Upper lobe of right lung (tissue), 1 donor: ENCODE data around the gene SIGLEC11. TPM values are rescaled to one million over a fixed set of nuclear protein-coding genes. Genes with fewer than 3 reads are reported as not detected.

Source experiments
- ATAC-seq: fragments of 200-7000 bp; cut with Tn5 transposase; one replicate; pipeline ENCODE4 v1.9.1; 2020; ENCODE audit warnings: mild to moderate bottlenecking, moderate library complexity
- DNase-seq: peaks from one replicate; pipeline ENCODE4 v3.0.0-alpha.2; 2020
- H3K27ac ChIP-seq: fragments of 200-600 bp; one replicate; pipeline ENCODE4 v1.8.0; 2022
- H3K27me3 ChIP-seq: fragments of 200-600 bp; one replicate; pipeline ENCODE4 v1.8.0; 2022; ENCODE audit warnings: mild to moderate bottlenecking
- H3K36me3 ChIP-seq: fragments of 200-600 bp; one replicate; pipeline ENCODE4 v1.8.0; 2022
- H3K4me1 ChIP-seq: fragments of 200-600 bp; one replicate; pipeline ENCODE4 v1.8.0; 2022
- H3K4me3 ChIP-seq: fragments of 200-600 bp; one replicate; pipeline ENCODE4 v1.8.0; 2022; ENCODE audit warnings: mild to moderate bottlenecking
- H3K9me3 ChIP-seq: fragments of 200-600 bp; one replicate; pipeline ENCODE4 v1.8.0; 2022
- intact Hi-C: fragments of 100-400 bp; cut with DNase I; formaldehyde crosslinking; loops from one replicate; pipeline ENCODE4 v1.11.0; 2022
- total RNA-seq: library from RNA; stranded (reverse); fragmentation: NEBNext Ultra II Directional; extraction: Animal tissue kit (Norgen Biotek cat#: 25700); gene quantifications from one replicate; pipeline ENCODE4 v1.2.1, GENCODE V29; 2021
- TF ChIP-seq, protein P1 (sequence below): fragments of 200-600 bp; IDR thresholded peaks from one replicate; pipeline ENCODE4 v1.8.0; 2022; ENCODE audit warnings: antibody characterized with exemption
- donor health status: DM: no; HTN: yes; CAD: no; lungs with severe emphysema.

The SIGLEC11 gene
- total RNA-seq, 1 donor from 2014 or later = 2.5 TPM

- intact Hi-C loops = no loop called here
- no peaks in the 10 kb centered on the region for H3K27me3 ChIP-seq
- DNase-seq (no peak), ATAC-seq (no peak)
- H3K27ac ChIP-seq = no peak overlapping the region
- no peak overlapping the region for H3K4me3 ChIP-seq
- H3K4me1 ChIP-seq = no peaks in the 10 kb centered on the region
- TF ChIP-seq, protein P1, sequence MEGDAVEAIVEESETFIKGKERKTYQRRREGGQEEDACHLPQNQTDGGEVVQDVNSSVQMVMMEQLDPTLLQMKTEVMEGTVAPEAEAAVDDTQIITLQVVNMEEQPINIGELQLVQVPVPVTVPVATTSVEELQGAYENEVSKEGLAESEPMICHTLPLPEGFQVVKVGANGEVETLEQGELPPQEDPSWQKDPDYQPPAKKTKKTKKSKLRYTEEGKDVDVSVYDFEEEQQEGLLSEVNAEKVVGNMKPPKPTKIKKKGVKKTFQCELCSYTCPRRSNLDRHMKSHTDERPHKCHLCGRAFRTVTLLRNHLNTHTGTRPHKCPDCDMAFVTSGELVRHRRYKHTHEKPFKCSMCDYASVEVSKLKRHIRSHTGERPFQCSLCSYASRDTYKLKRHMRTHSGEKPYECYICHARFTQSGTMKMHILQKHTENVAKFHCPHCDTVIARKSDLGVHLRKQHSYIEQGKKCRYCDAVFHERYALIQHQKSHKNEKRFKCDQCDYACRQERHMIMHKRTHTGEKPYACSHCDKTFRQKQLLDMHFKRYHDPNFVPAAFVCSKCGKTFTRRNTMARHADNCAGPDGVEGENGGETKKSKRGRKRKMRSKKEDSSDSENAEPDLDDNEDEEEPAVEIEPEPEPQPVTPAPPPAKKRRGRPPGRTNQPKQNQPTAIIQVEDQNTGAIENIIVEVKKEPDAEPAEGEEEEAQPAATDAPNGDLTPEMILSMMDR = no peak
- H3K36me3 ChIP-seq = peaks cover 94% of the 10 kb centered on the region
- no peaks in the 10 kb centered on the region for H3K9me3 ChIP-seq
These were observed 42.3 kb upstream of the SIGLEC11 start for GRCh38 chr19:50003254-50003788.

- Histone ChIP-seq H3K4me1 (no peaks in the 10 kb centered on the region), H3K27me3 (no peaks in the 10 kb centered on the region), H3K4me3 (no peak overlapping the region), H3K27ac (no peak overlapping the region), H3K9me3 (no peaks in the 10 kb centered on the region), H3K36me3 (peaks cover 92% of the 10 kb centered on the region)
- intact Hi-C loops = no loop called here
- TF ChIP-seq, protein P1 = no peak
- ATAC-seq = no peak
- no peak for DNase-seq
These were observed 41.5 kb upstream of the SIGLEC11 start for GRCh38 chr19:50002386-50002960.

DNA sequence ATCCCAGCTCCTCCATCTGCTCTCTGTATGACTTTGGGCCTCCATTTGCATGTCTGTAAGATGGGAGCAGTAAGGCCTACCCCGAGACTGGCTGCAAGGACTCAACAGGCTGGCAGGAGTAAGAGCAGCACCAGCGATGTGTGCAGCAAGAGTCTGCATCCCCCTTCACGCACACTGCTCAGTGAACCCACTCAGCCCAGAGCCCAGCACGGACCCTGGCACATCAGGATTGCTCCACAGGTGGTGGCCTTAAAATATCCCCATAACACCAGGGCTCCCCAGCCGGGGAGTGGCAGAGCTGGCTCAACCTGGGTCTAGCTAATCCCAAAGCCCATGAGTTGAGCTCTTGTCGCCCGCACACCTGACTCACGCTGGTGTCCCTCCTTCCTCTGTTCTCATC, 40.8 kb upstream of the SIGLEC11 start:
- ATAC-seq = no peak
- Histone ChIP-seq H3K4me1 (no peaks in the 10 kb centered on the region), H3K4me3 (no peak overlapping the region), H3K9me3 (no peaks in the 10 kb centered on the region), H3K27ac (no peak overlapping the region), H3K27me3 (no peaks in the 10 kb centered on the region), H3K36me3 (peaks cover 92% of the 10 kb centered on the region)
- no peak for DNase-seq
- TF ChIP-seq, protein P1 = no peak
- intact Hi-C loops = no loop called here

- H3K36me3 ChIP-seq = peaks cover 94% of the 10 kb centered on the region
- H3K27me3 ChIP-seq = no peaks in the 10 kb centered on the region
- no peaks in the 10 kb centered on the region for H3K9me3 ChIP-seq
- DNase-seq (no peak), ATAC-seq (no peak)
- no peak overlapping the region for H3K4me3 ChIP-seq
- H3K27ac ChIP-seq = no peak overlapping the region
- TF ChIP-seq, protein P1 = no peak
- intact Hi-C loops = no loop called here
- no peaks in the 10 kb centered on the region for H3K4me1 ChIP-seq
These were observed 40.0 kb upstream of the SIGLEC11 start for GRCh38 chr19:50000841-50001557.

GRCh38 chr19:50000038-50000840, 39.3 kb upstream of the SIGLEC11 start:
- Histone ChIP-seq H3K27me3 (no peaks in the 10 kb centered on the region), H3K9me3 (no peaks in the 10 kb centered on the region), H3K27ac (no peak overlapping the region), H3K36me3 (peaks cover 94% of the 10 kb centered on the region), H3K4me3 (no peak overlapping the region), H3K4me1 (no peaks in the 10 kb centered on the region)
- DNase-seq (no peak), ATAC-seq (no peak)
- intact Hi-C loops = no loop called here
- TF ChIP-seq, protein P1 = no peak
